Activated naive CD8-positive, alpha-beta T cell treated with anti-CD3 and anti-CD28 coated beads, Interleukin-2, amount 50 U/mL, for 24 hours (primary cell): ENCODE results near the gene KCTD19.

Source experiments
- ATAC-seq: fragments of 150-1000 bp; cut with Tn5 transposase; one replicate; pipeline ENCODE4 v1.10.0; 2021
- DNase-seq: peaks from one replicate; pipeline ENCODE4 v3.0.0; 2021
- H3K27ac Mint-ChIP-seq: one replicate; pipeline ENCODE4 v1.8.0; 2021; ENCODE audit warnings: mild to moderate bottlenecking, mixed read lengths
- H3K27me3 Mint-ChIP-seq: one replicate; pipeline ENCODE4 v1.8.0; 2021; ENCODE audit warnings: mixed read lengths
- H3K36me3 Mint-ChIP-seq: one replicate; pipeline ENCODE4 v1.8.0; 2021; ENCODE audit warnings: low read depth, mixed read lengths
- H3K4me1 Mint-ChIP-seq: one replicate; pipeline ENCODE4 v1.8.0; 2021; ENCODE audit warnings: mixed read lengths
- H3K4me3 Mint-ChIP-seq: one replicate; pipeline ENCODE4 v1.8.0; 2021; ENCODE audit warnings: mild to moderate bottlenecking, moderate library complexity, mixed read lengths
- H3K9me3 Mint-ChIP-seq: one replicate; pipeline ENCODE4 v1.8.0; 2021; ENCODE audit warnings: mixed read lengths

The KCTD19 gene

GRCh38 chr16:67250045-67250327 lies 76.6 kb downstream of the KCTD19 start:
- H3K4me3 Mint-ChIP-seq, result peak overlapping the region; percentile 89
- H3K9me3 Mint-ChIP-seq, result no peaks in the 10 kb centered on the region
- H3K4me1 Mint-ChIP-seq, result peaks cover 30% of the 10 kb centered on the region
- no peaks in the 10 kb centered on the region for H3K36me3 Mint-ChIP-seq
- peaks cover 5% of the 10 kb centered on the region for H3K27me3 Mint-ChIP-seq
- peak overlapping the region; percentile 79 for H3K27ac Mint-ChIP-seq
- no peak for ATAC-seq
- DNase-seq, result no peak

DNA sequence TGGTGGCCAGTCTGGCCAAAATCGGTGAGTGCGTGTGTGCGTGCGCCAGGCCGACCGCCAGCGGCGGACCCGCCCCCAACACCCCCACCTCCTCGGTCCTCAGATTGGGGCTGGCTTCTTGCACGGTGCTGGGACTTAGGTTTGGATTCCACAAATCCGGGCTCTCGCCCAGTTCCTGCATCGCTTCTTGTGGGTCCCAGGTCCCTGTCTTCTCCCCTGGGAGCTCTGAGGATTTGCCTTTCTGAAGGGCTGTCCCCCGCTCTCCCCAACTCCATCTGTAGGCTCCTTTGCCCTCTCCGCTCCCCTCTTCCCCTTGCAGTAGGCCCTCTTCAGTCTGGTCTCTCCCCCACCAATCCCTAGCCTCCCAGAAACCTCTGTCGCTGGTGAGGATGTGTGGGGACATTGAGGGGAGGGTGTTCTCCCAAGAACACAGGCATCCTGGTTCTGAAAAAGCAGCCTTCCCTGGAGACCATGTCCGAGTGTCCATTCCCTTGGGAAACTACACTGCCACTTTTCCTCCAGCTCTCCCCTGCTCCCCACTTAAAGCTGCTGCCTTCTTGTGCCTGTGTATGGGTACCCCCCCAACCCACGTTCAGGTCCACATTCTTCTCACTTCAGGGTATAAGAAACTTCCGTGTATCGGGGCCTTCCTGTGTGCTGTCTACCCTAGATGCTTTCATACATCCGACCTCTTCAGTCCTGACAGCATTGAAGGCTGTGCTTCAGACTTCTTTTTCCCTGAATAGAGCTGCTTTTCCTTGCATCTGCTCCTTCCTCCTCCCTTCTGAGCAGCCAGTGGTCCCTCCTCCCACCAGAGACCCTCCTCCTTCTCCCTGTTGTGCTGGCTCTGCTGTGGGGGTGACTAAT lies 77.1 kb downstream of the KCTD19 start:
- peak overlapping the region; percentile 79 for H3K27ac Mint-ChIP-seq
- no peaks in the 10 kb centered on the region for H3K36me3 Mint-ChIP-seq
- no peak for ATAC-seq
- no peak for DNase-seq
- no peaks in the 10 kb centered on the region for H3K9me3 Mint-ChIP-seq
- H3K4me1 Mint-ChIP-seq, result peaks cover 36% of the 10 kb centered on the region
- peak overlapping the region; percentile 89 for H3K4me3 Mint-ChIP-seq
- H3K27me3 Mint-ChIP-seq, result peaks cover 5% of the 10 kb centered on the region

DNA sequence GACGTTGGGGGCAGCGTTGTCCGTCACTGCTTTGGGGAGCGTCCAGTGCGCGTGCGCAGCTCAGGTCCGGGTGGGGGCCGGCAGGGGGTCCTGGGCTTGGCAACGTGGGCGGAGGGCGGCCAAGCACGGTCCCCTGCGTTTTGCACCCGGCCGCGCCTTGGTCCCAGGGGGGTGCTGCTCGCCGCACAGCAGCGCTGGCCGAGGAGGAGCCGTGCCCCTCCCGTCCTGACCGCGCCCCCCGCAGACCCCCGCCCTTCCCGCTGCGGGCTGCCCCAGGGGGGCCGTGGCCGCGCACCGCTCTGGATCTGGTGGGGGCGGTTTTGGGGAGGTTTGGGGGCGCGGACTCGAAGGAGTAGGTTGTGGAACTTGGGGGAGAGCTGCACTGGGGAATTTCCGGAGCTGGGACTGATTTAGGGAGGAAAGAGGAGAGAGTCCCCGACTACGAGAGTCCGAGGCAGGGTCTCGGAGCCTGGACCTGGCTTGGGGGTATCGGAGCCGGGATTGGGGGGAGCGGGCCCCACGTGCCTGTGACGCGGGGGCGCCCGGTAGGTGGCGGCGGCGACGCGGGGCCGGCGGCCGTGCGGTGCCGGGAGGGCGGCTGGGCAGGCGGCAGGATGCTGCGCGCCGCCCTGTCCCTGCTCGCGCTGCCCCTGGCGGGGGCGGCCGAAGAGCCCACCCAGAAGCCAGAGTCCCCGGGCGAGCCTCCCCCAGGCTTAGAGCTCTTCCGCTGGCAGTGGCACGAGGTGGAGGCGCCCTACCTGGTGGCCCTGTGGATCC lies 78.0 kb downstream of the KCTD19 start, which contains the start of gene SLC9A5:
TSS of gene SLC9A5 (plus strand) at position 579 of the 777 bp plus-strand sequence. CDS start at position 615, 36 bp downstream.
- peaks cover 5% of the 10 kb centered on the region for H3K27me3 Mint-ChIP-seq
- peak; percentile 52 for DNase-seq
- H3K4me1 Mint-ChIP-seq, result peaks cover 44% of the 10 kb centered on the region
- no peak for ATAC-seq
- no peaks in the 10 kb centered on the region for H3K36me3 Mint-ChIP-seq
- peak within 1 kb of the TSS; percentile 89 for H3K4me3 Mint-ChIP-seq
- peak within 1 kb of the TSS; percentile 83 for H3K27ac Mint-ChIP-seq
- H3K9me3 Mint-ChIP-seq, result no peaks in the 10 kb centered on the region

- Mint-ChIP-seq H3K36me3 (no peaks in the 10 kb centered on the region), H3K27me3 (peaks cover 5% of the 10 kb centered on the region), H3K4me1 (peaks cover 50% of the 10 kb centered on the region), H3K9me3 (no peaks in the 10 kb centered on the region), H3K27ac (peak overlapping the region; percentile 83), H3K4me3 (peak overlapping the region; percentile 89)
- ATAC-seq (no peak), DNase-seq (no peak)
Measured at GRCh38 chr16:67248073-67248400, 78.5 kb downstream of the KCTD19 start.

DNA sequence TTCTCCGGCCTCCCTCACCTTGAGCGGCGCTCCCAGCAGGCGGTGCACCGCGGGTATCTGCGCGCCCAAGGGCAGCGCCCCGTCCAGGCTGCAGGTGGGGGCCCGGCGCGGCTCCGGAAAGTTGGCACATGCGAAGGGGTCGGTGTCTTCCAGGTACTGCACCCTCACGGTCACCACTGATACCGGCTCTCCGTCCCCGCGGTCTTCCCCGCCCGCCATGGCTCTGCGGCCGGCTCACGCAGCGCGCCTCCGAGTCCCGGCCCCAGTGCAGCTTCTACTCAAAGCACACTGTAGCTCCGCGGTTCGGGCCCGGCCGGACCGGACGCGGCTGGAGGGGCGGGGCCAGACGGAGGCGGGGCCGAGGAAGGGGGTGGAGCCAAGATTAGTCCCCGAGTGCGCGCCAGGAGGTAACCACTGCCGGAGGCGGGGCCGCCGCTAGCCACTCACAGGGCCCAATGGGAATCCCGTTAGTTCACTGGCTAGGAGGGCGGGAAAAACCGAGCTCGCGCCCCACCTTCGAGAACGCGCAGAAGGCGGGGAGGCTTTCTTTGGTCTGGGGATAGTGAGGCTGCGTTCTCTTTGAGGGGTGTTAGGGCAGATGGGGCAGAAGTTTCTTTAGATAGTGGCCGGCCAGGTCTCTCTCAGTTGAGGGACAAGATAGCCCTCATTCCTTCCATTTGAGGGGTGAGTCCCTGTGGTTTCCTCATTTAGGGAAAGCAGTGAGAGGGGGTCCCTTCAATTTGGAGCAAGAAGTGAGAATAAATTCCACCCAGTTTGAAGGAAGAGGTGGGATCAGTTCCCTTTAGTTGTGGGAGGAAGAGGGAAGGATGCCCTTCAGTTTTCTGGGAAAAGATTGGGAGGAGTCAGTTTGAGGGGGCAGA lies 79.1 kb downstream of the KCTD19 start, which contains the start of gene FHOD1:
TSS of gene FHOD1 (minus strand) at position 290 of the 881 bp plus-strand sequence. CDS start at position 219, 71 bp downstream.
- Mint-ChIP-seq H3K9me3 (no peaks in the 10 kb centered on the region), H3K4me3 (peak within 1 kb of the TSS; percentile 89), H3K27me3 (peaks cover 5% of the 10 kb centered on the region), H3K4me1 (peaks cover 53% of the 10 kb centered on the region), H3K36me3 (peaks cover 2% of the 10 kb centered on the region), H3K27ac (peak within 1 kb of the TSS; percentile 83)
- peak; percentile 100 for DNase-seq
- ATAC-seq, result peak; percentile 58

DNA sequence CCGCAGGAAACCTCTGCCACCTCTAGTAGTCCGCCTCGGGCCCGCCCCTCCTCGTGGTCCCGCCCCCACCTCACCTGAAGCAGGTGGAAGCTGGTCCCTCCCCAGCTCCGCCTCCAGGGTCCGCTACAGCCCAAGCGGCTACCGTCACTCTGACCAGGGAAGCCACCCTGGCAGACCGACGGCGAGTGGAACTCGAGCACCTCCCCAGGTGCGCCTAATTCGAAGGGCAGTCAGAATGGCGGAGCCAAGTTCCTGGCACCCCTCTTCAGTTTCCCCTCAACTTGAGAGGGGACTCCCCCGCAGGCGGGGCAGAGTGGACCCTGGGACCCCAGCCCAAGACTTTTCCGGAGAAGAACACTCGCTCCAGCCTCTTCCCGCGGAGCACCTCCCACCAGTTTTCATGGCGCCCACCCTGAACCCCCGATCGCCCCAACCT lies 79.8 kb downstream of the KCTD19 start:
- ATAC-seq, result peak; percentile 0
- Mint-ChIP-seq H3K27me3 (peaks cover 5% of the 10 kb centered on the region), H3K4me3 (peak overlapping the region; percentile 89), H3K27ac (peak overlapping the region; percentile 83), H3K4me1 (peaks cover 58% of the 10 kb centered on the region), H3K9me3 (no peaks in the 10 kb centered on the region), H3K36me3 (peaks cover 3% of the 10 kb centered on the region)
- no peak for DNase-seq

DNA sequence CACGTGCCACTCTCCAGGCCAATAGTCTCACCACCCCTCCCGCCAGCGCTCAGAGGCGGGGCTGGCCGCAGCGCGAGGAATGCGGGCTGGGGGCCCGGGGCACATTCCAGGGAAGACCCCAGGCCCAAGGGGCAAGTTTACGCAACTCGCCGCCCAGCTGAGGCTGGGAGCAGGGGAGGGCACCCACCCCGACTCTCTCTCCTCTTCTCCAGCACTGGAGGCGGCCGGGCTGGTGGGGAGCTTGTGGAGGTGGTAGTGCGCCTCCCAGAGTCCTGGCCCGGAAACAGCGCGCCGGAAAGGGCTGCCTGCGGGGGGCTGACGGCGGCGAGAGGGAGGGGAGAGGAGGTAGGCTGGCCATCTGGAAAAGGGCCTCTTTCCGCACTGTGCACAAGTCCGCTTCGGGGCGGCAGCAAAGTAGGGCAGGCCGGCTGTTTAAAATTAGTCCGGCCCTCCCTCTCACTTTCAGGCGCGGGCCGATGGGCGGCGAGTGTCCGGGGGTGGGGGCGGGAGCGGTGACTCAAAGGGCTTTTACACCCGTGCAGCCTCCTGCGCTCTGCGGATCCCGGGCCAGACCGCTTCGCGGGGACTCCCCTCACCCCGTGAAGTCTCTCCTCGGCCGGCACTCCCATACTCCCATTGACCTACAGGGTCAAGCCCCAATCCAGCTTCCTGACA lies 80.3 kb downstream of the KCTD19 start:
- DNase-seq, result peak; percentile 75
- Mint-ChIP-seq H3K4me1 (peaks cover 64% of the 10 kb centered on the region), H3K4me3 (peak overlapping the region; percentile 89), H3K9me3 (no peaks in the 10 kb centered on the region), H3K36me3 (peaks cover 3% of the 10 kb centered on the region), H3K27me3 (peaks cover 5% of the 10 kb centered on the region), H3K27ac (peak overlapping the region; percentile 83)
- peak; percentile 14 for ATAC-seq

GRCh38 chr16:67245674-67246080 lies 80.9 kb downstream of the KCTD19 start:
- ATAC-seq, result no peak
- H3K4me1 Mint-ChIP-seq, result peaks cover 67% of the 10 kb centered on the region

GRCh38 chr16:67245186-67245585 lies 81.4 kb downstream of the KCTD19 start:
- Mint-ChIP-seq H3K27me3 (peaks cover 5% of the 10 kb centered on the region), H3K27ac (peak overlapping the region; percentile 91), H3K4me3 (peak overlapping the region; percentile 89), H3K36me3 (peaks cover 3% of the 10 kb centered on the region), H3K4me1 (peaks cover 67% of the 10 kb centered on the region), H3K9me3 (no peaks in the 10 kb centered on the region)
- DNase-seq (no peak), ATAC-seq (no peak)

More at GRCh38 chr16:67245674-67246080, 80.9 kb downstream of the KCTD19 start:
- Mint-ChIP-seq H3K36me3 (peaks cover 3% of the 10 kb centered on the region), H3K27ac (no peak overlapping the region), H3K4me3 (peak overlapping the region; percentile 89), H3K27me3 (peaks cover 5% of the 10 kb centered on the region), H3K9me3 (no peaks in the 10 kb centered on the region)
- no peak for DNase-seq

- peaks cover under 1% of the 10 kb centered on the region for H3K27me3 Mint-ChIP-seq
- H3K9me3 Mint-ChIP-seq, result no peaks in the 10 kb centered on the region
- DNase-seq (peak; percentile 81), ATAC-seq (peak; percentile 74)
- peak overlapping the region; percentile 91 for H3K27ac Mint-ChIP-seq
- H3K4me3 Mint-ChIP-seq, result peak overlapping the region; percentile 89
- H3K4me1 Mint-ChIP-seq, result peaks cover 62% of the 10 kb centered on the region
- peaks cover 4% of the 10 kb centered on the region for H3K36me3 Mint-ChIP-seq
Measured at GRCh38 chr16:67244387-67245185, 82.0 kb downstream of the KCTD19 start.

DNA sequence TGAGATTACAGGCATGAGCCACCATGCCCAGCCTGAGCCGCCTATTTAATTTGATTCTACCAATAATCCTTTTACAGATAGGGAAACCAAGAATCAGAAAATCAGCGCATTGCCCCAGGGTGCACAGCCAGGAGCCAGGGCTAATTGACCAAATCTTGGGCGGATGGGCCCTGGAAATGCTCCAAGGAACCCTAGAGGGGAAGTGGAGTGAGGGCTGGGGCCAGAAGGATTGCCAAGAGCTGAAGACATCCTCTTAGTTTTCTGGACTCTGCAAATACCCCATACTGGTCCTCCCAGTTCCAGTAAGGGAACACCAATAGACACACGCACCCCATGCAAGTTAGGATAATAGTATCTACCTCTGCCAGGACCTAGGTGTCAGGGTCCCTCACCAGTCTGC lies 83.1 kb downstream of the KCTD19 start:
- peaks cover 55% of the 10 kb centered on the region for H3K4me1 Mint-ChIP-seq
- DNase-seq (no peak), ATAC-seq (no peak)
- no peaks in the 10 kb centered on the region for H3K9me3 Mint-ChIP-seq
- H3K36me3 Mint-ChIP-seq, result peaks cover 8% of the 10 kb centered on the region
- peak overlapping the region; percentile 89 for H3K4me3 Mint-ChIP-seq
- H3K27ac Mint-ChIP-seq, result peak overlapping the region; percentile 91
- H3K27me3 Mint-ChIP-seq, result no peaks in the 10 kb centered on the region

- ATAC-seq (no peak), DNase-seq (no peak)
- Mint-ChIP-seq H3K27ac (peak overlapping the region; percentile 70), H3K4me1 (peaks cover 47% of the 10 kb centered on the region), H3K36me3 (peaks cover 20% of the 10 kb centered on the region), H3K4me3 (no peak overlapping the region), H3K9me3 (no peaks in the 10 kb centered on the region), H3K27me3 (no peaks in the 10 kb centered on the region)
Measured at GRCh38 chr16:67242138-67242730, 84.3 kb downstream of the KCTD19 start.
